ENCODE data around the gene MOV10L1. TPM values are rescaled to one million over a fixed set of nuclear protein-coding genes. Genes with fewer than 3 reads are reported as not detected.

The MOV10L1 gene
- total and polyA plus RNA-seq, 9 of the 15 experiments (the other 6 are each of a cell fraction or from before 2014, with no cell fraction given) = 0.06 to 0.43 (median 0.15) TPM

DNA sequence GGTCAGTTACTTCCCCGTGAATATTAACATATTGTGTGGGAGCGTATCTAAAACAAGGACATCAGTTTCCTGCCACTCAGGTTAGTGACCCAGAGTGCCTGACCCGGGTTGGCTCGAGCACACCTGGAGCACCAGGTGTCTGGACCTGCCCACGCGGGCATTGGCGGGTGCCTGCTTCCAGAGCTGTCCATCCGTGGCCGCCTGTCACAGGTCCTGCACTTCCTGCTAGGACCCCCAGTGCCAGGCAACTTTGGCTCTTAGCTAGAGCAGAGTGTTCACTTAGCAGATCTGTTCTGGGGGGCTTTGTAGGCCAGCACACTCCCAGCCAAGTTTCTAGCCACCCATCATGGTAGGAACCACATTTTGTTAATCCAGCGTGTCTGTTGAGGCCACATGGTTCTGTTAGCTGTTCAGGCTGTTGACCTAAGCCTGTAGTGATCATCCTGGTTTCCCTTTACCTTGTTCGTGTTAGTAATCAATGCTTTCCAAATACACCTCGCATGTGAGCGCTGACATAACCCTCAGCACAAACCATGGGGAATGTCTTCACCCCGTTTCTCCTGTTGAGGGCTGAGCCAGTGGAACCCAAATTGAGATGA is 29.5 kb downstream of the MOV10L1 start:
- CTCF ChIA-PET (ENCODE audit: low intra/inter-chr PET ratio) = no interaction called here
- peak overlapping the region; percentile 71 to 75 for H3K9ac ChIP-seq (ENCODE audit: insufficient read depth in 1 of 2, low read depth in 2 of 2, low read length in 2 of 2)
- H3K79me2 ChIP-seq (ENCODE audit: control insufficient read depth, insufficient read depth, low read length) = no peaks in the 10 kb centered on the region
- TF ChIP-seq CBFB (CRISPR knock-in tag; IDR thresholded peaks at IDR 0.05) (no peak), GTF2F1 (IDR thresholded peaks at IDR 0.05; ENCODE audit: low read depth, low read length) (no peak), ZNF511 (CRISPR knock-in tag; IDR thresholded peaks at IDR 0.05) (no peak), ESRRB (CRISPR knock-in tag; IDR thresholded peaks at IDR 0.05; ENCODE audit: borderline replicate concordance) (no peak), ERF (CRISPR knock-in tag; IDR thresholded peaks at IDR 0.05) (no peak), RCOR1 (IDR thresholded peaks at IDR 0.05; ENCODE audit: borderline replicate concordance in 1 of 2, low read depth in 2 of 2, low read length in 2 of 2) (no peak), ELF4 (CRISPR knock-in tag; IDR thresholded peaks at IDR 0.05) (no peak), SMAD1 (IDR thresholded peaks at IDR 0.05; ENCODE audit: low read depth, low read length, partially characterized antibody) (no peak), BCL6 (CRISPR knock-in tag; IDR thresholded peaks at IDR 0.05) (no peak), ZC3H4 (CRISPR knock-in tag; IDR thresholded peaks at IDR 0.05; ENCODE audit: borderline replicate concordance) (no peak), NR2C1 (IDR thresholded peaks at IDR 0.05) (no peak), NR2C1 (tag; IDR thresholded peaks at IDR 0.05) (peak; percentile 24; the same call in 1 of the 2 replicates), ZNF586 (CRISPR knock-in tag; conservative IDR thresholded peaks at IDR 0.05) (no peak), NR1H2 (CRISPR knock-in tag; IDR thresholded peaks at IDR 0.05) (no peak), DMBX1 (CRISPR knock-in tag; IDR thresholded peaks at IDR 0.05; ENCODE audit: borderline replicate concordance) (no peak; the same call in 1 of the 2 replicates), CBFA2T3 (IDR thresholded peaks at IDR 0.05) (no peak), ZNF140 (CRISPR knock-in tag; IDR thresholded peaks at IDR 0.05) (no peak), SUPT5H (IDR thresholded peaks at IDR 0.05) (no peak), DPF2 (IDR thresholded peaks at IDR 0.05) (no peak)
- TF ChIP-seq, protein P1, sequence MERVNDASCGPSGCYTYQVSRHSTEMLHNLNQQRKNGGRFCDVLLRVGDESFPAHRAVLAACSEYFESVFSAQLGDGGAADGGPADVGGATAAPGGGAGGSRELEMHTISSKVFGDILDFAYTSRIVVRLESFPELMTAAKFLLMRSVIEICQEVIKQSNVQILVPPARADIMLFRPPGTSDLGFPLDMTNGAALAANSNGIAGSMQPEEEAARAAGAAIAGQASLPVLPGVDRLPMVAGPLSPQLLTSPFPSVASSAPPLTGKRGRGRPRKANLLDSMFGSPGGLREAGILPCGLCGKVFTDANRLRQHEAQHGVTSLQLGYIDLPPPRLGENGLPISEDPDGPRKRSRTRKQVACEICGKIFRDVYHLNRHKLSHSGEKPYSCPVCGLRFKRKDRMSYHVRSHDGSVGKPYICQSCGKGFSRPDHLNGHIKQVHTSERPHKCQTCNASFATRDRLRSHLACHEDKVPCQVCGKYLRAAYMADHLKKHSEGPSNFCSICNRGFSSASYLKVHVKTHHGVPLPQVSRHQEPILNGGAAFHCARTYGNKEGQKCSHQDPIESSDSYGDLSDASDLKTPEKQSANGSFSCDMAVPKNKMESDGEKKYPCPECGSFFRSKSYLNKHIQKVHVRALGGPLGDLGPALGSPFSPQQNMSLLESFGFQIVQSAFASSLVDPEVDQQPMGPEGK (CRISPR knock-in tag; IDR thresholded peaks at IDR 0.05; ENCODE audit: borderline replicate concordance) = no peak
- TF ChIP-seq, protein P2, sequence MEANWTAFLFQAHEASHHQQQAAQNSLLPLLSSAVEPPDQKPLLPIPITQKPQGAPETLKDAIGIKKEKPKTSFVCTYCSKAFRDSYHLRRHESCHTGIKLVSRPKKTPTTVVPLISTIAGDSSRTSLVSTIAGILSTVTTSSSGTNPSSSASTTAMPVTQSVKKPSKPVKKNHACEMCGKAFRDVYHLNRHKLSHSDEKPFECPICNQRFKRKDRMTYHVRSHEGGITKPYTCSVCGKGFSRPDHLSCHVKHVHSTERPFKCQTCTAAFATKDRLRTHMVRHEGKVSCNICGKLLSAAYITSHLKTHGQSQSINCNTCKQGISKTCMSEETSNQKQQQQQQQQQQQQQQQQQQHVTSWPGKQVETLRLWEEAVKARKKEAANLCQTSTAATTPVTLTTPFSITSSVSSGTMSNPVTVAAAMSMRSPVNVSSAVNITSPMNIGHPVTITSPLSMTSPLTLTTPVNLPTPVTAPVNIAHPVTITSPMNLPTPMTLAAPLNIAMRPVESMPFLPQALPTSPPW (CRISPR knock-in tag; IDR thresholded peaks at IDR 0.05) = no peak

More for the DNA sequence above, 29.5 kb downstream of the MOV10L1 start:
- no peak overlapping the region for H3K4me3 ChIP-seq
- POLR2A ChIA-PET = interaction anchor here (1.3 to 4.0 kb wide), 3 partner anchors 8 to 34 kb away, joined by 4 to 26 read pairs (median 6); partner anchors contain the start of gene MLC1
- peak overlapping the region; percentile 94 for H3K27ac ChIP-seq (ENCODE audit: extremely low read depth, low read depth, low read length)
- in situ Hi-C loops (cut with MboI) = no loop called here
- BruUV-seq (replicated peaks) = no TSS peak
- peaks cover 2% of the 10 kb centered on the region; the same call in 1 of the 2 replicates for H3K9me3 ChIP-seq (replicated peaks; ENCODE audit: control insufficient read depth, insufficient read depth, low read depth, low read length)
- 24% methylated on average over 6 of the region's 14 CpGs for WGBS (ENCODE audit: insufficient coverage, low coverage, missing lambda C conversion rate)
- peak overlapping the region; percentile 76 for H3K4me2 ChIP-seq (ENCODE audit: insufficient read depth, low read length)
- H3K27me3 ChIP-seq (ENCODE audit: control insufficient read depth in 2 of 2, insufficient read depth in 2 of 2, low read length in 2 of 2) = no peaks in the 10 kb centered on the region
- DNase-seq (ENCODE audit: extremely low read depth in 1 of 4, low spot score in 3 of 4) (peak in 1 of 4 experiments; percentile 20), FAIRE-seq (peak; percentile 37), ATAC-seq (peak; percentile 25; the same call in 2 of the 3 replicates)
- intact Hi-C loops (cut with micrococcal nuclease) = no loop called here
- peaks cover 3% of the 10 kb centered on the region for H3K9me1 ChIP-seq (ENCODE audit: control insufficient read depth, insufficient read depth, low read length)
- H2AFZ ChIP-seq (ENCODE audit: low read depth, low read length) = peak overlapping the region; percentile 97
- H3K36me3 ChIP-seq (ENCODE audit: control insufficient read depth, insufficient read depth, low read length) = no peaks in the 10 kb centered on the region; the same call in 2 of the 3 replicates
- no peaks in the 10 kb centered on the region for H4K20me1 ChIP-seq (replicated peaks; ENCODE audit: control insufficient read depth, insufficient read depth, low read length)
- H3K4me1 ChIP-seq (replicated peaks in 1 of 2; ENCODE audit: control insufficient read depth in 2 of 2, insufficient read depth in 2 of 2, low read length in 2 of 2) = peaks cover 31 to 33% of the 10 kb centered on the region in 2 experiments

Measured in K562 (cell line).